Common myeloid progenitor, CD34-positive (primary cell): ENCODE measurements around the gene MTCL1.

Source experiments
- CTCF ChIA-PET: fragments of 350-600 bp; sonication (Branson Sonifier 250); formaldehyde crosslinking; loops from one replicate; lab custom pipeline; 2021; ENCODE audit warnings: antibody characterized with exemption; lab: Charles Lee
- POLR2A ChIA-PET: fragments of 350-600 bp; sonication (Branson Sonifier 250); formaldehyde crosslinking; loops from one replicate; lab custom pipeline; 2021; ENCODE audit warnings: antibody characterized with exemption; lab: Charles Lee
- DNase-seq, 3 donors: peaks; one replicate each; pipeline versions ENCODE4 v3.0.0 to v3.0.0-alpha.2; 2013
- H3K27ac ChIP-seq, 2 experiments: 1 replicate in 1 of 2; 2 replicates in 1 of 2; pipeline ENCODE4 v1.7.0; 2013; ENCODE audit warnings: inconsistent platforms in 2 of 2, low read length in 2 of 2, mild to moderate bottlenecking in 2 of 2, low read depth in 1 of 2, moderate library complexity in 1 of 2; ENCODE audit not compliant: severe bottlenecking in 2 of 2, insufficient read depth in 1 of 2, poor library complexity in 1 of 2
- H3K27me3 ChIP-seq, 5 experiments: replicated peaks in 2 of 5; 1 replicate in 3 of 5; 2 replicates in 2 of 5; pipeline versions ENCODE4 v1.6.1 to v1.7.0; 2013; ENCODE audit warnings: low read length in 4 of 5, mild to moderate bottlenecking in 2 of 5, moderate library complexity in 2 of 5, inconsistent platforms in 1 of 5; ENCODE audit not compliant: insufficient read depth in 5 of 5, control insufficient read depth in 4 of 5
- H3K36me3 ChIP-seq, 4 experiments: 1 replicate in 2 of 4; 2 replicates in 2 of 4; pipeline versions ENCODE4 v1.6.1 to v1.7.0; 2013; ENCODE audit warnings: low read length in 3 of 4, control low read depth in 1 of 4, mild to moderate bottlenecking in 1 of 4; ENCODE audit not compliant: control insufficient read depth in 4 of 4, insufficient read depth in 4 of 4
- H3K4me1 ChIP-seq, 4 experiments: 1 replicate in 3 of 4; 2 replicates in 1 of 4; pipeline versions ENCODE4 v1.6.1 to v1.7.1; 2013; ENCODE audit warnings: low read length in 3 of 4, mild to moderate bottlenecking in 3 of 4, control low read depth in 1 of 4, inconsistent platforms in 1 of 4, moderate library complexity in 1 of 4; ENCODE audit not compliant: control insufficient read depth in 4 of 4, insufficient read depth in 4 of 4; ENCODE audit errors: control extremely low read depth in 1 of 4
- H3K4me3 ChIP-seq, 7 experiments: 1 replicate in 4 of 7; 2 replicates in 3 of 7; pipeline versions ENCODE4 v1.5.1 to v1.7.0; 2013; ENCODE audit warnings: mild to moderate bottlenecking in 7 of 7, low read length in 6 of 7, moderate library complexity in 6 of 7, inconsistent platforms in 2 of 7, low read depth in 2 of 7, control low read depth in 1 of 7; ENCODE audit not compliant: insufficient read depth in 4 of 7, control insufficient read depth in 1 of 7; ENCODE audit errors: extremely low read depth in 1 of 7
- H3K9me3 ChIP-seq, 5 experiments: 1 replicate in 4 of 5; 2 replicates in 1 of 5; pipeline versions ENCODE4 v1.6.1 to v1.7.1; 2013; ENCODE audit warnings: low read length in 4 of 5, mild to moderate bottlenecking in 2 of 5, inconsistent platforms in 1 of 5, low read depth in 1 of 5, moderate library complexity in 1 of 5; ENCODE audit not compliant: control insufficient read depth in 4 of 5, insufficient read depth in 2 of 5; ENCODE audit errors: control extremely low read depth in 1 of 5
- WGBS: methylation state at CpG from one replicate; pipeline ENCODE4 v1.1.5; 2013; ENCODE audit not compliant: insufficient coverage; 5-methylcytosine and 5-hydroxymethylcytosine counted together

MTCL1 gene

DNA sequence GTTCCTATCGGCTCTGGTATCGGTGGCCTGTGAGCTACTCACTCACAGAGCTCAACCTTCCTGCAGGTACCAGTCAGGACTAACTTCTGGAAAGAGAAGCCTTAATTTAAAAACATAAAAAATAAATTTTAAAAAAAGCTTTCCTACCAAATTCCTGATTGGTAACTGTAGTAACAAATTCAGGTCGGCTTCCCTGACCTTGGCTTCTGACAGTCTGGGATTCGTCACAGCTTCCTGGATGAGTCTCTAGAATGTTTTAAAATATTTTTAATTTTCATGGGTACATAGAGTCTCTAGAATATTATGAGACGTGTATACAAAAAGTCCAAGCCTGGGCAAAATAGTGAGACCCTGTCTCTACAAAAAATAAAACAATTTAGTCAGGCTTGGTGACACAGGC, 45.0 kb upstream of the MTCL1 start:
- DNase-seq = no peak
- 90% methylated on average over 2 of the region's 5 CpGs for WGBS
- ChIA-PET CTCF (interaction anchor here (0.6 to 1.4 kb wide), 5 partner anchors 10 to 152 kb away, joined by 3 read pairs; no protein-coding TSS in a partner anchor), POLR2A (no interaction called here)
- Histone ChIP-seq H3K27me3 (no peaks in the 10 kb centered on the region), H3K36me3 (no peaks in the 10 kb centered on the region), H3K4me1 (peaks cover 0 to 7% (median 4%) of the 10 kb centered on the region in 4 experiments), H3K9me3 (no peaks in the 10 kb centered on the region), H3K27ac (no peak overlapping the region), H3K4me3 (no peak overlapping the region)

DNA sequence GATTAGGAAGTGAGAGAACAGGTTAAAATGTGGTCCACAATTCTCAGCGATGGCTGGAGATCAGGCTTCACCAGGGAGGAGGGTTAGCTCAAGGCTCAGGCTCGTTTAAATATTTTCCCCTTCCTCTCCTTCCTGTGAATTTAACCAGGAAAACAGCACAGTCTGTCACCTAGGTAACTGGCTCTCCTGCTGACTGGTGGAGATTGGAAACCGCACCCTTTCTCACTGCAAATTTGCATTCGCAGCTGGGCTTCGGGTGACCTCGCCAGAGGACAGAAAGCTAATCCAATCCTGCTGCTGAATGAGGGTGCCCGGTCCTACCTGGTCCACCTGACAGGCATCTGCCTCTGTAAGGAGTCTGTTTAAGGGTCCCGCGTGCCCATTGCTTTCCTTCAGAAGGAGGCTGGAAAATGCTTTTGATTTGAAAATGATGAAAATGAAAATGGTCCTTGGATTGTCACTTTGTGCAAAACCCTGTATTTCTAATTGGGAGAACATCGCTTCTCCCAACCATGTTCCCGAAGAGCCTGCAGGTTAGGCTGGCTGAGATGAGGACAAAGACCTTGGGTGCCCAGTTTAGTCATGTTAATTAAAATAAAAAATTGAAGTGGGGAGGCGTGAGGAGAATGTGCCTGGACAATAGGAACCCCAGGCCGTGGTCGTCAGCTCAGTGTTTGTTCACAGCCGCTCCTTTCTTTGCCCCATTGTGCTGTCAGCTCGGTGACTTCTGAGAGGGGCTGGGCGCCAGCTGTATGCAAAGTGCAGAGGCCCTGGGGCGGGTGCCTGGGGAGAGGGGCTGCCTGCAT, 43.4 kb upstream of the MTCL1 start:
- WGBS = 44% methylated on average over 17 of the region's 18 CpGs

DNA sequence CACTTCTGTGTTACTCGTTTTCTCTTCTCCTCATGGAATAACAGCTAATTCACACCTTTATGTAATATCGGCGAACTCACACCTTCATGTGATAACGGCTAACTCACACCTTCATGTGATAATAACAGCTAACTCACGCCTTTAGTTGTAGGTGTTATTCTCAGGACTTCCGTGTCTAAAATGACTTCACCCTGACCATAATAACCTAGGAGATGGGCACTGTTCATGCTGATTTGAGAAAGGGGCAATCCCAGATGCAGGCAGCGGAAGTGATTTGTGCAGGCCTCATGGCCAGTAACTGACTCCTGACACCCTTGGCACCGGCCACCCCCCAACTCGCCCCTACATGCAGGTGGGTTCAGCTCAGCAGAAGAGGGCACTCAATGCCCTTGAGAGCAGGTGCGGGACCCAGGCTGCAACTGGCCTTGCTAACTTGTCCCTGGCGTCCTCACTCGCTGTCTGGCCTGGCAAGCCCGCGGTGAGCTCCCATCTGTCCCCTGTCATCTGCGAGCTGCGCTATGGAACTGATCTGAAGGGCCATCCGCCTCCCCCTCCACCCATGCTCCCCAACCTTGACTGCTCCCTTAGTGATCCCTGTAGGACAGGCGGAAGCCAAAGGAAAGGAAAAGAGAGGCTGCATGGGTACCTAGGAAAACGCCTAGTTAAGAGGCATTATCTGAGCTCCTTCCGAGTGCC, 42.6 kb upstream of the MTCL1 start:
- Histone ChIP-seq H3K4me1 (peaks cover 0 to 7% (median 4%) of the 10 kb centered on the region in 4 experiments), H3K4me3 (no peak overlapping the region), H3K36me3 (no peaks in the 10 kb centered on the region), H3K27ac (no peak overlapping the region), H3K9me3 (no peaks in the 10 kb centered on the region), H3K27me3 (no peaks in the 10 kb centered on the region)
- ChIA-PET CTCF (interaction anchor here (1.1 to 1.6 kb wide), 4 partner anchors 9 to 325 kb away, joined by 4 to 6 read pairs (median 6); no protein-coding TSS in a partner anchor), POLR2A (no interaction called here)
- WGBS = 98% methylated on average over 18 of the region's 20 CpGs
- DNase-seq = no peak

More for the DNA sequence above, 43.4 kb upstream of the MTCL1 start:
- DNase-seq = peak in 1 of 3 donors; percentile 6
- no peaks in the 10 kb centered on the region for H3K27me3 ChIP-seq
- peaks cover 0 to 7% (median 4%) of the 10 kb centered on the region in 4 experiments for H3K4me1 ChIP-seq
- H3K4me3 ChIP-seq = peak overlapping the region in 2 of 7 experiments; percentile 15 to 46
- H3K9me3 ChIP-seq = no peaks in the 10 kb centered on the region
- no peaks in the 10 kb centered on the region for H3K36me3 ChIP-seq
- CTCF ChIA-PET = interaction anchor here (1.1 to 1.6 kb wide), 4 partner anchors 9 to 325 kb away, joined by 4 to 6 read pairs (median 6); no protein-coding TSS in a partner anchor
- POLR2A ChIA-PET = no interaction called here
- H3K27ac ChIP-seq = no peak overlapping the region

DNA sequence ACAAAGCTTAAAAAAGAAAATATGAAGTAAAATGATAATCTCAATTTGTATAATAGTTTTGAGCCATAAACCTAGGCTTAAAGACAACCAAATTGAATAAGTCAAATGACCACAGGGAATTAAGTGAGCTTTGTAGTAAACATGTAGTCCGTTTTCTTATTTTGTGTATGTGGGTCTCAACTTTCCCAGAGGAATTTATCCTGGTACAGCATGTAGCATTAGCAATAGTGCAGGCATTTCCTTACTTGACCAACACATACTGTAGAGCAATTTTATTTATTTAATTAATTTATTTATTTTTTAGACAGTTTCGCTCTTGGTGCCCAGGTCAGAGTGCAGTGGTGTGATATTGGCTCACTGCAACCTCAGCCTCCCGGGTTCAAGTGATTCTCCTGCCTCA, 37.5 kb upstream of the MTCL1 start:
- ChIA-PET POLR2A (no interaction called here), CTCF (interaction anchor here (0.6 kb wide), 1 partner anchor 29 kb away, joined by 3 read pairs; no protein-coding TSS in a partner anchor)
- H3K9me3 ChIP-seq = no peaks in the 10 kb centered on the region
- H3K27ac ChIP-seq = no peak overlapping the region
- no peaks in the 10 kb centered on the region for H3K4me1 ChIP-seq
- H3K36me3 ChIP-seq = no peaks in the 10 kb centered on the region
- 96% methylated on average over 2 of the region's 3 CpGs for WGBS
- DNase-seq = no peak
- H3K27me3 ChIP-seq = no peaks in the 10 kb centered on the region
- H3K4me3 ChIP-seq = no peak overlapping the region

DNA sequence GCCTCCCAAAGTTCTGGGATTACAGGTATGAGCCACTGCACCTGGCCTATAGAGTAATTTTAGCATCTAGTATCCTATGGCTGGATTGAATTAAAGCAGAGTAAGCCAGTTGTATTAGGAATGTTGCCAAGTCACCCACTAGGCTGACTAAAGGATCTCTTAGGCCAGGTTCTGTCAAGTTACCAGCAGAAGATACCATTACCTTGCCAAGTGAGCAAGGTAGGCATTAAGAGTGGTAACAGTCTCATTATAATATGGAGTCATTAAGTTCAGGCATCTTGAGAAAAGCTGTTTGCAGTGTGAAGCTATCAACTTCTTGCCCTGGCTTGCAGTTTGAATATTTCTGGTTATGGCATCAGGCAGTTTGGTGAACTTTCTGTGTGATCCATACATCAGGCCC, 37.0 kb upstream of the MTCL1 start:
- no peak for DNase-seq
- no peaks in the 10 kb centered on the region for H3K27me3 ChIP-seq
- ChIA-PET CTCF (interaction anchor here (0.7 to 1.1 kb wide), 2 partner anchors 13 to 15 kb away, joined by 3 read pairs; no protein-coding TSS in a partner anchor), POLR2A (no interaction called here)
- no peaks in the 10 kb centered on the region for H3K9me3 ChIP-seq
- H3K27ac ChIP-seq = no peak overlapping the region
- no peak overlapping the region for H3K4me3 ChIP-seq
- no peaks in the 10 kb centered on the region for H3K4me1 ChIP-seq
- H3K36me3 ChIP-seq = no peaks in the 10 kb centered on the region

DNA sequence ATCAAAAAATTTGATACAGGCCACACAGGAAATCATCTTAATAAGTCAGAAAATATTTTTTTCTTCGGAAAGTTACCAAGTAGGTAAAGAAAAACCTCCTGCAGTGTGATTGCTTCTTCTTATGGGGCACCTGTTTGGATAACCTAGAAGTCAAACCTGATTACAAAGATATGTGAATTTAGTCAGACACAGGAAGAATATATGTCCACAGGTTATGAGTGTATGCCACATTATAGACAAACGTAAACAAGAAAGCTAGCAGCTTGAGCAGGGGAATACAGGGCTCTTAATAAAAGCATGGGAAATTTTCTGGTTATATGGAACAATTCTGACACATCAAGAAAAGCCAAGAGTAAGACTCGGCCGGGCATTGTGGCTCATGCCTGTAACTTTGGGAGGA, 35.8 kb upstream of the MTCL1 start:
- peaks cover 0 to 2% (median 0%) of the 10 kb centered on the region in 5 experiments for H3K9me3 ChIP-seq
- H3K27me3 ChIP-seq = no peaks in the 10 kb centered on the region
- 100% methylated on average over 3 of the region's 4 CpGs for WGBS
- DNase-seq = no peak
- no peak overlapping the region for H3K27ac ChIP-seq
- POLR2A ChIA-PET = no interaction called here
- CTCF ChIA-PET = interaction anchor here (1.0 kb wide), 1 partner anchor 10 kb away, joined by 3 read pairs; no protein-coding TSS in a partner anchor
- no peak overlapping the region for H3K4me3 ChIP-seq
- no peaks in the 10 kb centered on the region for H3K4me1 ChIP-seq
- no peaks in the 10 kb centered on the region for H3K36me3 ChIP-seq
